GM19238 (cell line): ENCODE measurements around the gene PRLH.

Source experiments
- DNase-seq: peaks from one replicate; pipeline ENCODE4 v3.0.0; 2011; ENCODE audit warnings: low spot score; ENCODE audit not compliant: insufficient read length

The PRLH gene

DNA sequence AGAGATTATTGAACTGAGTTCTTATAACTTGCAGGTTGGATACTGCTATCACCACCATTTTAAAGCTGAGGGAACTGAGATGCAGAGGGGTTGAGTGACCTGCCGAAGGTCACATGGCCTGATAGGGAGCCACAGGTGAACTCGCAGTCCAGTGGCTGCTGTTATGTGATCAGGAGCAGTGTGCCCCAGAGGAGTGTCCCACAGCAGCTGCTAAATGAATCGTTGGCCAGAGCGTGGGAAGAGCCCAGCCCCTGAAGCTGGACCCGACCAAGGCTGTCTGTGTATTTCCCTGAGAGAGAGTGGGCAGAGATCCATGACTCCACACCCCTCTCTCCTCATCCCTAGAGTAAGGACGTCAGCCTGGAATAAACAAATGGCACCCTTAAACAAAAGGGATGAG, 26.7 kb upstream of the PRLH start:
- DNase-seq: no peak

DNA sequence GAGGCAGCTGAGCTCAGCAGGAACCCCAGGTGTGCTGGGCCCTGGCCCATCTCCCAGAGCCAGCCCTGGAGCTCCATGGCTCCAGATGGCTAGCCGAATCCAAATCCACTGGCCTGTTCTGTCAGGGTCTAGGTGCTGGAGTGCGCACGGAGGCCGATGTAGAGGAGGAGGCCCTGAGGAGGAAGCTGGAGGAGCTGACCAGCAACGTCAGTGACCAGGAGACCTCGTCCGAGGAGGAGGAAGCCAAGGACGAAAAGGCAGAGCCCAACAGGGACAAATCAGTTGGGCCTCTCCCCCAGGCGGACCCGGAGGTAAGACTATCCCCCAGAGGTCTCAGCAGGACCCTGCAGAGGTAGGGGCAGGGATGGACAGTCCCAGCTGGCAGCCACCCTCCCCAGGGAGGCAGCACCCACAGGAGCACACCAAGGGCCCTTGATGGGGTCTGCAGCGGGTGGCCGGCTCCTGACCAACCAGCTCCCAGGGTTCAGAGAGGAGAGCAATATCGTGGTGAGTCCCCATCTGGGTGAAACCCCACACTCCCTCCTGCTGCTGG, 26.1 kb upstream of the PRLH start:
- DNase-seq: no peak

DNA sequence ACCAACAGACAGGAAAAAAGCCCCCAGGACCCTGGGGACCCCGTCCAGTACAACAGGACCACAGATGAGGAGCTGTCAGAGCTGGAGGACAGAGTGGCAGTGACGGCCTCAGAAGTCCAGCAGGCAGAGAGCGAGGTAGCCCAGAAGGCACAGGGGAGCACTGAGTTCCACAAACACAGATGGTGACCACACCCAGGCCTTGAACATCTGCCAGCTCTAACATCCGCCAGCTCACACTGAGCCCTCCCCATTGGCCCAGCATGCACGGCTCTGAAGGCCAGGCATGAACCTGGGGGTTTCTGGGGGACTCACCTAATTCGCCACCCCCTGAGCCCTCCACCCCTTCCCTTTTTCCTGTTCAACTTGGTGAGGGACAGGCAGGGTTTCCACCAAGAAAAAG, 25.6 kb upstream of the PRLH start:
- DNase-seq: no peak

- DNase-seq: no peak
Measured at GRCh38 chr2:237541243-237541642, 25.1 kb upstream of the PRLH start.

DNA sequence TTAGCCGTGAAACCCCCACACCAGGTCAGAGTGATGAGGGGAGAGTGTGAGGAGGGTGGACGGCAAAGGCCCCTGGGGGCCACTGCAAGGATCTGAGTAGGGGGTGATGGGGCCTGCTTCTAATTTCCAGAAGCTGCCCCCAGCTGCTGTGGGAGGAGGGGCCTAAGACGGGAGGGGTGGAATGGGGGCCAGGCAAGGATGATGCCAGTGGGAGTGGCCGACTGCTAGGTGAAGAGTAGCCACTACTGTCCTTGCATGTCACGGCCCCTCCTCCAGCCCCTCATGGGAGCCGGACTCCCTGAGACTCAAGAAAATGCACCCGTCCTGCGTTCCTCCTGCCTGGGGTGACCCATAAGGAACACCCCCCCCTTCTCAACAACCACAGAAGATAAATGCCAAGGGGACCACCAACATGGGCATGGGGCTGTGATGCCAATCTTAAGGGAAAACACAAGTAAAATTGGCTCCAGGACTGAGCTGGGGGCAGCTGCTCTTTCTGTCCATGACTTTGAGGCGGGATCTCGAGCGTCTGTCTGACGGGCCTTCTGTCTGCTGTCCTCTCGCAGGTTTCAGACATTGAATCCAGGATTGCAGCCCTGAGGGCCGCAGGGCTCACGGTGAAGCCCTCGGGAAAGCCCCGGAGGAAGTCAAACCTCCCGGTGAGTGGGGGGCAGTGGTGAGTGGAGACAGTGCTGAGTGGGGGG, 24.2 kb upstream of the PRLH start:
- no peak for DNase-seq

DNA sequence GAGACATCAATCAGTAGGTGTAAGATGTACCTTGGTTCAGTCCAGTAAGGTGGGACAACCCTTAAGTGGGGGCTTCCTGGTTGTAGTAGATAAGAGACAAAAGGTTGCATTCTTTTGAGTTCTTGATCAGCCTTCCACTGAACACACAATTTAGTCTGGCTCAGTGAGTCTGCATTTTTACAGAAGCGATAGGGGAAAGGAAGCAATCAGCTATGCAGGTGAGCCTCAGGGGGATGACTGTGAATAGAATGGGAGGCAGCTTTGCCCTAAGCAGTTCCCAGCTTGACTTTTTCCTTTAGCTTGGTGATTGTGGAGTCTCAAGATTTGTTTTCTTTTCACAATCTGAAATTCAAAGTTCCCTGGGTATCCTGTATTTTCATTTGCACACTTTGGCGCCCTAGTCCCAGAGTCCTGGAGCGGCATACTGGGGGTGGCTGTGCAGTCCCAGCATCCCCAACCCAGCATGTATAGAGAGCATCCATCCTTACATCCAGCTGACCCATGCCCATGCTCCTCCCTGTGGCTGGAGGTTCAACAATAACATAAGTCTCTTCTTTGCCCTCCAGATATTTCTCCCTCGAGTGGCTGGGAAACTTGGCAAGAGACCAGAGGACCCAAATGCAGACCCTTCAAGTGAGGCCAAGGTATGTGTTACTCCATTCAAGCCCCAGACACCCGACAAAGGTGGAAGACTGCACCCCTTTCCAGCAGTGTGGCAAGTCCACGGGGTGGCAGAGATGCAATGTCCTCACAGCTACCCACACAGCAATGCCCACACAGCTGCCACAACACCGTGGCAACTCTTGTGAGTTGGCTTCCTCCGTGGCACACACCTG, 20.1 kb upstream of the PRLH start:
- no peak for DNase-seq

DNA sequence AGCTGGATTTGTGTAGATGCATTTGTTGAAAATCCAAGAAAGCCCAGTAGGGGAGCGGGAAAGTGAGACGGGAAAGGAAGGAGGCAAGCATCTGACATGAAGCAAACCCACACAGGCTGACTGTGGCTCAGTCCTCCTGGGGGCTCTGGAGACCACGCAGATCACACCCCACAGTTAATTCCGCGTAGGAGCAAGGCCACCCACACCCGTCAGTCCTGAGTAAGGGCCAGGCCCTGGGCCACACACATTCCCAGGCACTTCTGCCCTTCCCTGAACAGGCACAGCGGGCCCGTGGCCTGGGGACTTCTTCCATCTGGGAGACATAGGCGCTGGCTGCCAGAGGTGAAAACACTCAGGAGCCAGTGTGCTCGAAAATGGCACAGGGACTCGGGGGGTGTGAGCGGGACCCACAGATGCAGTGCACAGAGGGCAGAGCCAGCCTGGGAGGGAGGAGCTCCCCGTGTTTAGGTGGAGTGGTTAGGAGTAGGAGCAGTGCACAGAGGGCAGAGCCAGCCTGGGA, 19.4 kb upstream of the PRLH start:
- DNase-seq: no peak

- DNase-seq: no peak
Measured at GRCh38 chr2:237547841-237548416, 18.4 kb upstream of the PRLH start.

DNA sequence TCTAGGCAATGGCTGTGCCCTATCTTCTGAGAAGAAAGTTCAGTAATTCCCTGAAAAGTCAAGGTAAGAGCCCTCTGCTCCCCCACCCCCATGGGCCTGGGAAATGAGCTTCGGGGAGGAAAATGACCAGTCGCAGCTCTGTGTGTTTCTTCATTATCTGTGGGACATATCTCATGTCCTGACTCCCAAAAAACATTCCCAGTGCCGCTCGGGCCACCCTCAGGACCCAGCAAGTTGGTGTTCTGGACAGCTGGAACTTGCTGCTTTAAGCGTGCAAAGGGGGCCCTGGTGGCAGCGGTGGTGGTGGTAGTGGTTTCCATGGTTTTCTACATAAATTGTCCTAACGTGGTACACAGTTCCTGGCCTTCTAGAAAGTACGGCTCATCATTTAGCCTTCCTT, 17.2 kb upstream of the PRLH start:
- no peak for DNase-seq

DNA sequence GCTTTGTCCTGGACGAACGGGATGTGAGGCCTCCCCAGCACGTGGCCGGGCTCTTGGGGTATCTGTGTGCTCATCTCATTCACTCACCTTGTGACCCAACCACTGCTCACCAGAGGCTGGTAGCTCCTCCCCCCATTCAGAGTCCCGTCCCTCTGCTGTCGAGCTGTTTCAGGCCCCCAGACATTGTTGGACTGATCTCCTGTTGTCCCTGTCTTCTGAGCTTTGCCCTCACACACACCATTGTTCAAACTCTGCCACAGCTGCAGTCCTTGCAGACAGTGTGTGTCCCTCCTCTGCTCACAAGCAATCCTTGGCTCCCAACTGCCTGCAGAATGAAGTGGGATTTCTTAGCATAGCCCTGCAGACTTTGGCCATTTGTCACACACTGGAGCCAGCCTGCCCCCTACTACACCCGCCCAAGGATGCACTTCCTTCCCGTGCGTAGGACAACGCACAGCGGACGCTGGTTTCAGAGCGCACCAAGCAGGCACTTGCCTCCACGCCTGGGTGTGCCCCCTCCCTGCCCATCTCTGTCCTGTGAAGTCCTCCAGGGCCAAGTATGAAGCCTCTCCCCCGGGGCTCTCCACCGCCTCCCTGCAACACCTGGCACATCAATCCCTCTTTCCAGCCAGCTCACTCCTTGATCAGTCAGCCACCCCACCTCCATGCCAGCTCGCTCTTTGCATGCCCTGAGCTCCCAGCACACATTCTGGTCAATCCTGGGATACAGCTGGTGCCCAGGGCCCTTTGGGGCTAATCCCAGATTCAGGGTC, 16.5 kb upstream of the PRLH start:
- no peak for DNase-seq

DNA sequence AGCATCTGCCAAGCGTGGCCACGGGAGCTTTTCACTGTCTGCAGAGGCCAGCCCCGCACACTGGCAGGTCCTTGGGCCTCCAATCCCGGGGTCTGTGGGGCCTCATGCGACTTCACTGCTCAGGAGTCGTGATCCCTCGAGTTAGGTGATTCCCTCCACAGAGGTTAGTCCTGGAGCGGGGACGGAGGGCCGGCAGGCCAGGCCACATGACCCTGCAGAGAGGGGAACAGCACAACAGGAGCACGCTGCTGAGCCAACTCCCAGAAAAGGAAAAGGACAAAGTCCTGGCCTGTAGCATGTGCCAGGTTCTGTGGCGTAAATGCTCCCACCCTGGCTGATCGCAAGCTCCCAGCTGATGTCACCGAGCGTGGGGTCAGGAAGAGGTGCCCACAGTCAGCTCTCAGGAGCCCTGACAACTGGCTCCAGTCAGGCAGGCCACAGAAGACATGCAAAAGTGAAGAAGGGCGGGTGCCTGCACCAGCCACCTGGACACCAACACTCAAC, 15.3 kb upstream of the PRLH start:
- DNase-seq: no peak

GRCh38 chr2:237552908-237553307, 13.5 kb upstream of the PRLH start:
- no peak for DNase-seq

DNA sequence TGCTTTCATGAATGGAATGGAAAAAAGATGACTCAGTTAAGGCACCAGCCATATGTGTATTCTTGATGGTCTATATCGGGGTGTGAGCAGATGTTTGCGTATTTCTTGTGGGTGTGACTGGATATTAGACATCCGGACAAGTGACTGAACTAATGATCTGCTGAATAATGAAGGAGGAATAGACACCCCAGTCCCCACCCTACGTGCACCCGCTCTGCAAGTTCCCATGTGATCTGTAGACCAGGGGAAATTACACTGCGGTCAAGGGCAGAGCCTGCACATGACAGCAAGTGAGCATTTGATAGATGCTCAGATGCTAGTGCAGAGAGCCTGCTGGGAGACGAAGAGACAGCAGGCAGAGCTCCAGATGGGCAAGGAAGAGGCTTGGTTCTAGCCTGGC, 12.4 kb upstream of the PRLH start:
- DNase-seq: no peak

DNA sequence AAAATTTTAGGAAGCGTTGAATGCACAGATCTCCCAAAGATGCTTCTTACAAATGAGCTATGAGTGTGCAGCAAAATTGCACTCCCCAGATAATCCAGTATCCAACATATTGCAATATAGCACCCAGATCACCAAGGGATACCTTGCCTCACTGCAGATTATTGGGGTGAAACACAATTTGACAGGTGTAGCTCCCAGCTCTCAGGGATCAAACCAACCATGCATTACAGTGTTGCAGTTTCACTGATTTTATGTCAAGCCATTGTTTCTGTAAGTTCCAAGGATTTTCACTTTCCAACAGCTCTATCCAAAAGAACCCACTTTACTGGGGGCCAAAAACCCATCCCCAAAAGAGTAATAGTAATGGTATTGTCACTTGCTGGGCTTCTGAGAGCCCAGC, 10.8 kb upstream of the PRLH start:
- no peak for DNase-seq

- peak; percentile 79 for DNase-seq
Measured at GRCh38 chr2:237556773-237557632, 9.4 kb upstream of the PRLH start.

- no peak for DNase-seq
Measured at GRCh38 chr2:237557633-237558015, 8.8 kb upstream of the PRLH start.

GRCh38 chr2:237558961-237559641, 7.3 kb upstream of the PRLH start:
- DNase-seq: no peak

- DNase-seq: no peak
Measured at GRCh38 chr2:237561221-237561620, 5.2 kb upstream of the PRLH start.

- no peak for DNase-seq
Measured at GRCh38 chr2:237563816-237564215, 2.6 kb upstream of the PRLH start.
